ENCODE results near the gene ATG2B.
A peak's percentile ranks its signal among the peaks of the same experiment; 100 is the strongest.

Gene ATG2B

GRCh38 chr14:96362965-96363750 is at the start of gene ATG2B, which contains the start of gene GSKIP (continued):
- TF ChIP-seq KLF1 (tag by site-specific recombination; IDR thresholded peaks at IDR 0.05): no peak
- no peak for TF ChIP-seq TRIM28 (IDR thresholded peaks at IDR 0.05; ENCODE audit: borderline replicate concordance, low read length)
- TF ChIP-seq ZNF184 (tag by site-specific recombination; IDR thresholded peaks at IDR 0.05): no peak
- TF ChIP-seq ZSCAN16 (tag by site-specific recombination; IDR thresholded peaks at IDR 0.05): no peak
- no peak for TF ChIP-seq ZNF398 (tag by site-specific recombination; IDR thresholded peaks at IDR 0.05)
- no peak for TF ChIP-seq ZNF518A (tag by site-specific recombination; conservative IDR thresholded peaks at IDR 0.05; ENCODE audit: low read depth)
- no peak for TF ChIP-seq TCF7L2 (IDR thresholded peaks at IDR 0.05; ENCODE audit: borderline replicate concordance, low read depth, low read length)
- TF ChIP-seq MZF1 (tag by site-specific recombination; IDR thresholded peaks at IDR 0.05; ENCODE audit: borderline replicate concordance): no peak
- TF ChIP-seq ZFP37 (tag by site-specific recombination; IDR thresholded peaks at IDR 0.05): peak; percentile 88
- TF ChIP-seq ZSCAN5A (tag by site-specific recombination; IDR thresholded peaks at IDR 0.05): no peak
- no peak; the same call in 1 of the 2 replicates for TF ChIP-seq ZBTB11 (tag by site-specific recombination; conservative IDR thresholded peaks at IDR 0.05; ENCODE audit: low read depth)
- peak; percentile 74 for TF ChIP-seq SP3 (tag by site-specific recombination; IDR thresholded peaks at IDR 0.05)
- TF ChIP-seq ZNF704 (tag by site-specific recombination; IDR thresholded peaks at IDR 0.05): no peak
- no peak; the same call in 1 of the 2 replicates for TF ChIP-seq PRDM4 (tag by site-specific recombination; IDR thresholded peaks at IDR 0.05)
- peak; percentile 86 for TF ChIP-seq SP2 (tag by site-specific recombination; IDR thresholded peaks at IDR 0.05)
- 0 out of 2 replicates have a peak, but pooled peaks have one; percentile 19 for TF ChIP-seq ZFP69B (tag by site-specific recombination; IDR thresholded peaks at IDR 0.05)
- no peak for TF ChIP-seq ZNF214 (tag by site-specific recombination; IDR thresholded peaks at IDR 0.05; ENCODE audit: borderline replicate concordance)
- peak; percentile 65 for TF ChIP-seq ZNF692 (tag by site-specific recombination; IDR thresholded peaks at IDR 0.05)
- no peak for TF ChIP-seq ZNF274 (IDR thresholded peaks at IDR 0.05; ENCODE audit: low read length)
- no peak for TF ChIP-seq ZNF274 (tag by site-specific recombination; IDR thresholded peaks at IDR 0.05; ENCODE audit: borderline replicate concordance)
- TF ChIP-seq ZNF426 (tag by site-specific recombination; IDR thresholded peaks at IDR 0.05): no peak

Measured in HEK293 (cell line).